Muscle of arm (tissue), 12 donors: Measurements from ENCODE around the gene BSDC1. TPM values are rescaled to one million over a fixed set of nuclear protein-coding genes. Genes with fewer than 3 reads are reported as not detected.

Experiments
- polyA plus RNA-seq, 12 donors: library from polyadenylated mRNA; unstranded; fragments of 120-200 nt; gene quantifications; one replicate each; pipeline ENCODE4 v1.2.1, GENCODE V29; 2013; ENCODE audit not compliant: insufficient read length in 12 of 12

BSDC1 gene
- polyA plus RNA-seq, 12 donors = 33.3 to 46.7 (median 41.6) TPM; not detected in 1

Other genes with a start within 250 kb of the BSDC1 start
- 100 to 1,000 TPM in 1 of 12 donors, 10 to 100 TPM in 11; 23.8 to 173 (median 35.3) TPM for gene TXLNA, start 214.8 kb downstream of the BSDC1 start, polyA plus RNA-seq
- gene CCDC28B, start 193.8 kb downstream of the BSDC1 start, polyA plus RNA-seq = 10 to 100 TPM in 11 of 12 donors, not detected in 1; 20.2 to 82.0 (median 42.3) TPM
- gene IQCC, start 188.8 kb downstream of the BSDC1 start, polyA plus RNA-seq = 1 to 10 TPM in 10 of 12 donors, not detected in 2; 2.4 to 4.9 (median 2.7) TPM
- gene DCDC2B, start 185.4 kb downstream of the BSDC1 start, polyA plus RNA-seq = 1 to 10 TPM in 2 of 12 donors, under 1 TPM in 8, not detected in 2; 0.17 to 1.3 (median 0.47) TPM
- 10 to 100 TPM in 4 of 12 donors, 1 to 10 TPM in 6, not detected in 2; 7.8 to 19.5 (median 9.4) TPM for gene TMEM234, start 172.1 kb downstream of the BSDC1 start, polyA plus RNA-seq
- gene EIF3I, start 172.0 kb downstream of the BSDC1 start, polyA plus RNA-seq = 100 to 1,000 TPM in 10 of 12 donors, 10 to 100 TPM in 1, not detected in 1; 71.5 to 178 (median 160) TPM
- gene FAM167B, start 147.2 kb downstream of the BSDC1 start, polyA plus RNA-seq = 1 to 10 TPM in 10 of 12 donors, not detected in 2; 3.2 to 5.1 (median 3.8) TPM
- 1 to 10 TPM in 3 of 12 donors, under 1 TPM in 7, not detected in 2; 0.49 to 4.2 (median 0.69) TPM for gene LCK, start 143.2 kb downstream of the BSDC1 start, polyA plus RNA-seq
- gene HDAC1, start 102.4 kb downstream of the BSDC1 start, polyA plus RNA-seq = 10 to 100 TPM in 11 of 12 donors, not detected in 1; 34.9 to 80.1 (median 45.8) TPM
- gene MARCKSL1, start 58.2 kb downstream of the BSDC1 start, polyA plus RNA-seq = 100 to 1,000 TPM in 11 of 12 donors, not detected in 1; 125 to 326 (median 152) TPM
- 10 to 100 TPM in 1 of 12 donors, 1 to 10 TPM in 9, not detected in 2; 3.2 to 11.1 (median 4.3) TPM for gene FAM229A, start 32.0 kb downstream of the BSDC1 start, polyA plus RNA-seq
- 1 to 10 TPM in 10 of 12 donors, not detected in 2; 1.2 to 6.5 (median 2.9) TPM for gene TSSK3, start 31.9 kb downstream of the BSDC1 start, polyA plus RNA-seq
- gene ZBTB8B, start 70.6 kb upstream of the BSDC1 start, polyA plus RNA-seq = under 1 TPM in 10 of 12 donors, not detected in 2; 0.07 to 0.25 (median 0.14) TPM
- 10 to 100 TPM in 9 of 12 donors, 1 to 10 TPM in 3; 5.7 to 97.5 (median 10.9) TPM for gene ZBTB8A, start 145.0 kb upstream of the BSDC1 start, polyA plus RNA-seq